ENCODE measurements around the gene NACA2. TPM values are rescaled to one million over a fixed set of nuclear protein-coding genes. Genes with fewer than 3 reads are reported as not detected.

The NACA2 gene
- total RNA-seq, 1 experiment from 2014 or later, result not detected

- Histone ChIP-seq H4K20me1 (ENCODE audit: insufficient read depth) (no peaks in the 10 kb centered on the region), H3K4me2 (ENCODE audit: low read length) (no peak overlapping the region), H3K9ac (ENCODE audit: low read length) (no peak overlapping the region), H3K79me2 (ENCODE audit: insufficient read depth, low read length) (no peaks in the 10 kb centered on the region), H3K27me3 (ENCODE audit: insufficient read depth, low read length) (no peaks in the 10 kb centered on the region), H3K27ac (ENCODE audit: low read depth, low read length) (no peak overlapping the region), H3K4me3 (replicated peaks in 1 of 2; ENCODE audit: low read depth in 1 of 2, low read length in 2 of 2) (no peak overlapping the region), H3K9me3 (ENCODE audit: control insufficient read depth in 1 of 2, insufficient read depth in 1 of 2, low read depth in 1 of 2, low read length in 2 of 2) (no peaks in the 10 kb centered on the region), H3K9me2 (ENCODE audit: insufficient read depth) (no peaks in the 10 kb centered on the region), H3K36me3 (ENCODE audit: control insufficient read depth in 1 of 2, insufficient read depth in 2 of 2, low read length in 2 of 2) (no peaks in the 10 kb centered on the region), H3K4me1 (ENCODE audit: control insufficient read depth in 1 of 2, insufficient read depth in 2 of 2, low read length in 2 of 2) (no peaks in the 10 kb centered on the region), H2AFZ (ENCODE audit: low read depth, low read length, poor library complexity, severe bottlenecking) (no peak overlapping the region)
- intact Hi-C loops (cut with micrococcal nuclease), result no loop called here
- POLR2A ChIA-PET, result no interaction called here
- RAD21 ChIA-PET (ENCODE audit: low non-redundant PET in 1 of 2, low total read pairs in 2 of 2, uncharacterized antibody in 2 of 2, unreplicated experiment in 2 of 2), result no interaction called here
- BruUV-seq (replicated peaks), result no TSS peak
- no peak for DNase-seq (ENCODE audit: low read depth, low spot score)
- CTCF ChIA-PET, result interaction anchor here (4.4 kb wide), 1 partner anchor 14 kb away, joined by 18 read pairs; no protein-coding TSS in a partner anchor
- ATAC-seq, result no peak
- TF ChIP-seq POLR2A (IDR thresholded peaks at IDR 0.05; ENCODE audit: borderline replicate concordance, extremely low read depth, insufficient read depth, insufficient read length), result no peak
- no peak for TF ChIP-seq ELF1 (IDR thresholded peaks at IDR 0.05; ENCODE audit: borderline replicate concordance, low read depth)
- TF ChIP-seq CTCF (IDR thresholded peaks at IDR 0.05 in 2 of 3, conservative IDR thresholded peaks at IDR 0.05 in 1 of 3; ENCODE audit: borderline replicate concordance in 1 of 3, insufficient read depth in 1 of 3, low read depth in 2 of 3, low read length in 2 of 3), result no peak
- no peak for TF ChIP-seq REST (IDR thresholded peaks at IDR 0.05; ENCODE audit: low read depth)
- no peak for TF ChIP-seq ZFX (IDR thresholded peaks at IDR 0.05)
- TF ChIP-seq SIN3A (IDR thresholded peaks at IDR 0.05; ENCODE audit: low read depth), result no peak
- TF ChIP-seq MAX (IDR thresholded peaks at IDR 0.05), result no peak
Observed at GRCh38 chr17:61597607-61598006, 6.6 kb upstream of the NACA2 start.
